Fibroblast of skin of right biceps (primary cell): Measurements from ENCODE around the gene GPR173.

Source experiments
- DNase-seq: peaks from one replicate; pipeline ENCODE4 v3.0.0-alpha.2; 2013

GPR173 gene

GRCh38 chrX:53048169-53049126 lies at the start of gene GPR173:
TSS of gene GPR173 (plus strand) at chrX:53048789. CDS start at chrX:53076622, 27,833 bp downstream.
- peak; percentile 77 for DNase-seq

- DNase-seq: peak; percentile 13
Observed at GRCh38 chrX:53000447-53001135, 48.0 kb upstream of the GPR173 start.

GRCh38 chrX:53001958-53002357 lies 46.6 kb upstream of the GPR173 start:
- DNase-seq: no peak

GRCh38 chrX:53003111-53003510 lies 45.5 kb upstream of the GPR173 start:
- no peak for DNase-seq

- DNase-seq: no peak
Observed at GRCh38 chrX:53004038-53004437, 44.6 kb upstream of the GPR173 start.

- no peak for DNase-seq
Observed at GRCh38 chrX:53004811-53005210, 43.8 kb upstream of the GPR173 start.

- DNase-seq: no peak
Observed at GRCh38 chrX:53005327-53005726, 43.3 kb upstream of the GPR173 start.

- no peak for DNase-seq
Observed at GRCh38 chrX:53009032-53009431, 39.6 kb upstream of the GPR173 start.

- no peak for DNase-seq
Observed at GRCh38 chrX:53013291-53013690, 35.3 kb upstream of the GPR173 start.

GRCh38 chrX:53018627-53019026 lies 30.0 kb upstream of the GPR173 start:
- no peak for DNase-seq

- DNase-seq: no peak
Observed at GRCh38 chrX:53022381-53022780, 26.2 kb upstream of the GPR173 start.

- no peak for DNase-seq
Observed at GRCh38 chrX:53028678-53029077, 19.9 kb upstream of the GPR173 start.

GRCh38 chrX:53031380-53031779 lies 17.2 kb upstream of the GPR173 start:
- DNase-seq: no peak

GRCh38 chrX:53036149-53036548 lies 12.4 kb upstream of the GPR173 start:
- no peak for DNase-seq

GRCh38 chrX:53039236-53039635 lies 9.4 kb upstream of the GPR173 start:
- DNase-seq: no peak

GRCh38 chrX:53044995-53045394 lies 3.6 kb upstream of the GPR173 start:
- no peak for DNase-seq

- DNase-seq: peak; percentile 7
Observed at GRCh38 chrX:53047228-53047627, 1.4 kb upstream of the GPR173 start.

GRCh38 chrX:53049127-53049517 lies 533 bp downstream of the GPR173 start:
- DNase-seq: no peak

GRCh38 chrX:53050841-53051240 lies 2.3 kb downstream of the GPR173 start:
- no peak for DNase-seq

GRCh38 chrX:53055244-53055849 lies 6.8 kb downstream of the GPR173 start:
- no peak for DNase-seq

GRCh38 chrX:53056292-53056691 lies 7.7 kb downstream of the GPR173 start:
- DNase-seq: peak; percentile 17

- DNase-seq: no peak
Observed at GRCh38 chrX:53065104-53065503, 16.5 kb downstream of the GPR173 start.

GRCh38 chrX:53071064-53071463 lies 22.5 kb downstream of the GPR173 start:
- no peak for DNase-seq
